ELR (cell line): ENCODE data around the gene NRG2.

ENCODE experiments used
- DNase-seq: peaks from one replicate; pipeline ENCODE4 v3.0.0-alpha.2; 2015; ENCODE audit warnings: low read depth

The NRG2 gene

GRCh38 chr5:139968547-139969261, 74.4 kb downstream of the NRG2 start:
- DNase-seq: peak; percentile 80

DNA sequence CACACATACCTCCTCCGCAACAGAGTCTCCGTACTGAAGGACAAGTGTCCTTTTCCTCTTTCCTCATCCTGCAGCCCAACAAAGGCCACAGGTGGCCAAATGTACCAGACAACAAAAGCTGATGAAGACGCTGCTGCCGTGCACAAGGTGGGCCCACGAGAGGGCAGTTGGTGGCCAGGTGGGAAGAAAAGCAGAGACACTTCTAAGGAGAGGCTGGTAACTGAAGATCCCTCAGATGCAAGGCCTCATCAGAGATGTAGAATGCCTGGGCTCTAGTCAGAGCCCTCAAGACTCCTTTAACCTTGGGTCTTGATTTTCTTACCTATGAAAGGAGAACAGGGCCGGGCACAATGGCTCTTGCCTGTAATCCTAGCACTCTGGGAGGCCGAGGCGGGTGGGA, 75.7 kb downstream of the NRG2 start:
- no peak for DNase-seq

- DNase-seq: no peak
These were observed 76.2 kb downstream of the NRG2 start for GRCh38 chr5:139966856-139967255.

- DNase-seq: no peak
These were observed 78.0 kb downstream of the NRG2 start for GRCh38 chr5:139964994-139965565.

DNA sequence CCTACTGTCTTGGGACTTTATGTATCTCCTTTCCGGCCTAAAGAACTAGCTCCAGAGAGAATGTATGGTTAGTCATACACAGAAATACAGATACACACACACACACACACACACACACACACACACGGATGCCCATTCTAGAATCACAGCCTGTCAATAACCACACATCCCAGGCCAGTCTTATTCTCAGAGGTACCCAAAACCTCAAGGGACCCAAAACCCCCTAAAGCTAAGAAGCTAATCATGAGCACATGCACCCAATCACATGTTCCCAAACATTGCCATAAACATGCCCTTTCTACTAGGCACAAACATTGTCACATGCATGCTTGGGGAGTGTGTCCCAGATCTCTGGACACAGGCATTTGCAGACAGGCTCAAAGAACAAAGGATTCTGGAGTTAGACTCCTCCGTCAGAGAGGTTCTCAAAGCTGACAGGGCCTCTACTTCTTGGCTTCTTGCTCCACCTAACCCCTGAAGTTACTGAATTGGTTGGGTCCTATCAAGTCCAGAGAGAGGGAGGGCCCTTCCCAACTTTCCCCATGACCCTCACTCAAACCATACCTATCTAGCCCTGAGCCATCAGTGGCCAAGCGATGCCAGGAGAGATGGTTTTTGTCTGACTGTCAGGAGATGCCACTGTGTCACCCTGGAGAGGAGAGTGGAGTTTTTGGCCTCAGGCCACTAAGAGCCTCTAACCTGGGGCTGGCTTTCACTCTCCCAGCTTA, 78.7 kb downstream of the NRG2 start:
- no peak for DNase-seq

- DNase-seq: no peak
These were observed 80.7 kb downstream of the NRG2 start for GRCh38 chr5:139962445-139962844.

DNA sequence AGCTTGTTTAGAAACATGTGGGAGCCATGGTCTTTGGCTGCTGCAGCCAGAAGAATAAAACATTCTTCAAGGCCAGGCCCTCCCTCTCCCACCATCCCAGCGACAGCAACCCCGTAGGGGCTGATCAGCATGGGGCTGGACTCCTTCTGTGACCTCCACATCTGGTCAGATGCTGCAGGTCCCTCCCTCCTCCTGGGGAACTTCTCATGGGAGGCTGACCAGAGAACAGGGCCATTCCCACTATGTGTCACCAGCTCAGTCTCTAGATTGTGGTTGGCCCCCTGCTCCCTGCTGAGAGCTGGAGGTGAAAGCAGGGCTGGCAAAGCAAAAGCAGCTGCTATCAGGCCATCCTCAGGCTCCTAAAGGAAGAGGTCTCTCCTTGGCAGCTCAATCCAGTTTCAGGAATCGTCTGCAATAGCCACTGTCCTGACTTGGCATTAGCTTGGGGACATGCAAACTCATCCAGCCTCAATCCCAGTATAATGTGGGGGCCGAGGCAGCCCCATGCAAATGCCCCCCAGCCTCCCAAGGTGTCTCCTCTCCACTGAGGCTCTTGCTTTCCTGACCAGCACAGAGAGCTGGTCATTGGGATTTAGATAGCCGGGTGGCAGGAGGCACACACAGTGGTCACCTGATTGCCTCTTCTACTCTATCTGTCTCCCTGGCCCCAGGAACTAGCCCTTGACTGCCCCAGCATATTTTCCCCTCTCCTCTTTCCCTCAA, 81.5 kb downstream of the NRG2 start:
- no peak for DNase-seq

DNA sequence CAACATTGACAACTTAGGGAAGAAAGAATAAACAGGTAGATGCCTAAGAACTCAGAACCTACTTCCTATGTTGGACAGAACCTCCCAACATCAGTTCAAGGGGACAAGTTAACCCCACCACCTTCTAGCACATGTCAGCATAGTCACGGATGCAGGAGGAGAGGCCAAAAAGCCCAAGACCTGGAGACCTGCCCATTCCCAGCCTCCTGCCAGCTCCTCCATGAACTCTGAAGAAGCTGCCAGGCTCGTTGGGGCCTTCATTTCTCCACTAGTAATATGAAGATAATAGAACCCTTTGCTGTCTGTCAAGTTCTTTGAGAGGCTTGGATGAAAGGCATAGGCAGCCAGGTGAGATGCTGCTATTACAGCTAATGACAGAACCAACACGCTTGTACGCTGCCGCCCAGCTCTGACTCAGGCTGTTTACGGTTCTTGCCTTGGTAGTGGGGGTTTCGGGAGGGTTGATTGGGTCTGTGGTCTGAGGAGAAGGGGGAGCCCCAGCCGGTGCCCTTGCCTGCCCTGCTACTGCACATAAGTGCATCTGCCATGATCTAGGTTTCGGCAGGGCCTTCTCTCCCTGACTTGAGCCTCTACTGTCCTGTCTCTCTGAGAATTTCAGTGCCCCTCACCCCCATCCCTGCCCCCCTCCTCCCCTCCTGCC, 82.2 kb downstream of the NRG2 start:
- no peak for DNase-seq

DNA sequence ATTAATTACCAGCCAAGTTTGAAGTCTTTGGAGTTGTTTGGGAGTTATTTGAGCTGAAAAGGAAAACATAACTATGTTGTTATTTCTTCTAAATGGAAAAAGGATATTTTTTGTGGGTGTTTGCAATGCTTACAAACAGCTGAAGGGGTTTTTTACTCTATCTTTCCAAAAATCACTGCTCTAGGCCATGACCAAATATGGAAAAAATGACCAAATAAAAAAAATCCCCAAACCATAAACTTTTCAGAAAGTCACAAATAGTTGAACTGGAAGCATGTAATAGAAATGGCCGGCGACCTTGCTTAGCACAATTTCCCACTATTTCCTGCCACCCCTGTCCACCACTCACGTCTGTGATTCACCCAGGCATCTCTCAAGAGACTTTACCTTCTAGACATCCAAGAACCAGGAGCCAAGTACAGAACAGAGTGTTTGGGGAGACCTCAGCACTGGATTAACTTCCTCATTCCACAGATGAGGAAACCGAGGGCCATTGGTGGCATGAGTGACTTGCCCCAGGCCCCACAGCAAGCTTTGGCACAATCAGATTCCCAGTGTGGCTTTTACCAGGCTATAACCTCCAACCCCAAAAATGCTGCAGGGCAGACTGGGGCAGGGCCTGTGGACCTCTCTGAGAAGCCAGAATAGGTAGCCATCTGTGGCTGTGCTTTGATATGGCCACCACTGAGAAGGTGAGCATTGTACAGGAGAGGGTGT, 84.5 kb downstream of the NRG2 start:
- no peak for DNase-seq

- DNase-seq: no peak
These were observed 86.8 kb downstream of the NRG2 start for GRCh38 chr5:139956342-139956741.

GRCh38 chr5:139955616-139956273, 87.4 kb downstream of the NRG2 start:
- DNase-seq: no peak

DNA sequence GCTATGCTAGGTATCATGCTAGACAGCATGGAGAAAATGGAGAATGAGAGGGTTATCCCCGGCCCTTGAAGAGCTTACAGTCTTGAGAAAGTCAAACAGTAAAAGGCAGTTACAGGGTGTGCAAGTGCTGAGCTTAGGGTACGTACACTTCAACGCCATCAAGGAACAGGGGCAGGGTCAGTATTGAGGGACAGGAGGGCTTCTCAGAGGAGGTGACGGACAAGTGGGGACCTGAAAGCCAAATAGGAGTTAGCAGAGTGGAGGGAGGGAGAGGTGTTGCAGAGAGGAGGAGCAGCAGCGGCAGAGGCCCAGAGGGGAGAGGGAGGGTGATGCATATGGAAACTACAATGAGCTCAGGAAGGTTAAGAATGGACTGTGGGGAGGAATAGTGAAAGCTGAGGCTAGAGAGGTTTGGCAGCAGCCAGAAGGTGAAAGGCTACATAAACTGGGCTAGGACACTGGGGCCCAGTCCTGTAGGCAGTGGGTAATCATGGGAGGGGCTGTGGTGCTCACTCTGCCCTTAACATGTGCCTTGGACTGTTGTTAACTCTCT, 88.0 kb downstream of the NRG2 start:
- no peak for DNase-seq

- DNase-seq: no peak
These were observed 88.6 kb downstream of the NRG2 start for GRCh38 chr5:139954462-139954861.

- DNase-seq: no peak
These were observed 89.1 kb downstream of the NRG2 start for GRCh38 chr5:139954022-139954421.

DNA sequence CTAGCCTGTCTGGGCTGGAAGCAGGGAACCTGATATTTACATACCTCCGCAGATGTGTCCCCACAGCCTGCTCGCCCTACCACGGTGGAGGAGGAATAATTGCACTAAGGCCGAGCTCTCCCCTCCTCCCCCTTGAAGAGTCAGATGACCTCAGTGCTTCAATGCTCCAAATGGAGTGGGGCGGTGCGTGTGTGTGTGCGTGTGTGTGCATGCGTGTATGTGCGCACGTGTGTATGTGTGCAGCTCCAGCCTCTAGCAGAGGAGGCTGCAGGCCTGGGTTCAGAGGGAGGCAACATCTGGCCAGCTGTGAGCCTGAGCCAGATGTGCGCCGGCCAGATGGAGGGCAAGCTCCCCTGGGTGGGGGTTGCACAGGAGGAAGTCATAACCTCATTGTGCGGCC, 90.5 kb downstream of the NRG2 start:
- DNase-seq: no peak

DNA sequence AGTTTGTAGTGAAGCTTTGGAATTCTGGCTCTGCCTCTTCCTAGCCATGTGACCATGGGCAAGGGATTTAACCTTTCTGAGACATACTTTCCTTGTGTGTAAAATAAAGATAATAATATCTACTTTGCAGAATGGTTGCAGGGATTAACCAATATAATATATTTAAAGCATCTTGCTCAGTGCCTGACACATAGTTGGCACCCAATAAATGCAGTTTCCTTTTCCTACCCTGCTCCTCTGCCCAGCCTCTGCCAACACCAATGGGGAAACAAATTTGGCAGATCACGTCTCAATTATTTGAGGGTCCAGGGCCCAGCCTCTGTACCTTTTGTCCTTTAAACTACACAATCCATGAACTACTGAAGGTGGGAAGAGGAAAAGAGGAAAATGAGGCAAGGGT, 91.1 kb downstream of the NRG2 start:
- DNase-seq: no peak

DNA sequence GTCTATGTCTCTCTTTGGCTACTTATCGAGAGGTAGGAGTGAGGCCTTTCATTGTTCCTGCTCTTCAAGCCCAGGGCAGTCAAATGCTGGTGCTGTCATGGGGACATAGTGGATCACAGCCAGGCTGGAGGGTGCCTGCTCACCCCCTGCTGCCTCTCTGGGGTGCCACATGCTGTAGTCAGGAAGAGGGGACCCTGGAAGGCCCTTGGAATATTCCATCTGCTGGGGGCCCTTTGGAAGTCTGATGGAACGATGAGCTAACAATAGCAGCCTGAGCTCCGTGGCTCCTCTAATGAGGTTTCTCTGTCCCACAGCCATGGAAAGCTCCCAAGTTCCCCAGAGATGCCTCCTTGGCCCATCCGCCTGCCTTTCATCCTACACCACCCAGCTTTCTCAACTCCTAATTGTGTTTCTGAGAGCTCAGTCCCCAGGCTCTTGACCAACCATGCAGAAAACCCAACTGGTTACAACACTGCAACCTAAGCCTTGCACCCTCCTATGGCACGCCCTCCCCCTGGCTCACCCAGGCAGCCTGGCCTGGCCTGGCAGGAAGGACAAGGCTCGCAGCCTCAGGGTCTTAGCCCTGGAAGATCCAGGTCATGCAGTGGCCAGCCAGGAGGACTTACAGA, 91.7 kb downstream of the NRG2 start:
- DNase-seq: no peak

GRCh38 chr5:139950436-139950835, 92.7 kb downstream of the NRG2 start:
- DNase-seq: no peak

GRCh38 chr5:139949710-139950109, 93.4 kb downstream of the NRG2 start:
- no peak for DNase-seq

DNA sequence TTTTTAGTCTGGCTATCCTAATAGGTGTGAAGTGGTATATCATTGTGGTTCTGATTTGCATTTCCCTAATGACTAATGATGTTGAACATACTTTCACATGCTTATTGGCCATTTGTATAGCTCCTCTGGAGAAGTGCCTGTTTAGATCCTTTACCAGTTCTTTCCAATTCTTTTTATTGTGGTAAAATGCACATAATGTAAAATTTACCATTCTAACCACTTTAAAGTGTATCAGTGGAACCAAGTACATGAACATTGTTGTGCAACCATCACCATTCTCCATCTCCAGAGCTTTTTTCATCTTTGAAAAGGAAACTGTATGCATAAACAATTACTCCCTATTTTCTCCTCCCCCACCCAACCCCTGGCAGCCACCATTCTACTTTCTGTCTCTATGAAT, 95.4 kb downstream of the NRG2 start:
- DNase-seq: no peak
